SK-N-SH treated with all-trans-retinoic acid at 6 μM for 48 hours (cell line): ENCODE data around the gene TMEM214.

ENCODE experiments used
- ATAC-seq: fragments of 200-7000 bp; cut with Tn5 transposase; 3 replicates; pipeline ENCODE4 v1.9.1; 2020; ENCODE audit warnings: mild to moderate bottlenecking, moderate library complexity
- ARNTL ChIP-seq: fragments of 450-650 bp; formaldehyde crosslinking; IDR thresholded peaks from 2 replicates; pipeline ENCODE4 v1.5.0; 2020; ENCODE audit warnings: low read depth, mild to moderate bottlenecking, moderate library complexity, borderline replicate concordance
- BACH2 ChIP-seq: fragments of 250-450 bp; sonication (Bioruptor Pico); IDR thresholded peaks from 2 replicates; pipeline ENCODE4 v1.9.0; 2021; ENCODE audit warnings: mild to moderate bottlenecking, borderline replicate concordance
- CSDC2 ChIP-seq: fragments of 250-450 bp; sonication (Bioruptor Pico); IDR thresholded peaks from 2 replicates; pipeline ENCODE4 v1.5.0; 2020; ENCODE audit warnings: mild to moderate bottlenecking, moderate library complexity
- GLIS3 ChIP-seq: fragments of 250-450 bp; sonication (Bioruptor Pico); IDR thresholded peaks from 2 replicates; pipeline ENCODE4 v1.5.0; 2020; ENCODE audit warnings: mild to moderate bottlenecking, moderate library complexity
- ISL1 ChIP-seq: fragments of 250-450 bp; sonication (Bioruptor Pico); IDR thresholded peaks from 2 replicates; pipeline ENCODE4 v2.1.2; 2022; ENCODE audit warnings: mild to moderate bottlenecking, moderate library complexity
- OSR1 ChIP-seq: fragments of 250-450 bp; sonication (Bioruptor Pico); IDR thresholded peaks from 2 replicates; pipeline ENCODE4 v1.8.0; 2022; ENCODE audit warnings: moderate library complexity, mild to moderate bottlenecking, inconsistent platforms
- POU6F1 ChIP-seq: fragments of 250-450 bp; sonication (Bioruptor Pico); IDR thresholded peaks from 2 replicates; pipeline ENCODE4 v1.8.0; 2021; ENCODE audit warnings: low read depth, mild to moderate bottlenecking, moderate library complexity, borderline replicate concordance
- PPARA ChIP-seq: fragments of 250-450 bp; sonication (Bioruptor Pico); IDR thresholded peaks from 2 replicates; pipeline ENCODE4 v1.5.0; 2020; ENCODE audit warnings: mild to moderate bottlenecking, borderline replicate concordance
- RARB ChIP-seq: fragments of 250-450 bp; sonication (Bioruptor Pico); IDR thresholded peaks from 2 replicates; pipeline ENCODE4 v1.8.0; 2021; ENCODE audit warnings: mild to moderate bottlenecking, moderate library complexity
- SNAI2 ChIP-seq: fragments of 250-450 bp; sonication (Bioruptor Pico); IDR thresholded peaks from 2 replicates; pipeline ENCODE4 v1.5.0; 2020; ENCODE audit warnings: mild to moderate bottlenecking, moderate library complexity
- TOX ChIP-seq: fragments of 250-450 bp; sonication (Bioruptor Pico); IDR thresholded peaks from 2 replicates; pipeline ENCODE4 v1.8.0; 2021; ENCODE audit warnings: mild to moderate bottlenecking, moderate library complexity, borderline replicate concordance
- TSHZ2 ChIP-seq: fragments of 250-450 bp; sonication (Bioruptor Pico); IDR thresholded peaks from 2 replicates; pipeline ENCODE4 v1.5.0; 2020; ENCODE audit warnings: mild to moderate bottlenecking, moderate library complexity
- ZC3H10 ChIP-seq: fragments of 250-450 bp; sonication (Bioruptor Pico); IDR thresholded peaks from 2 replicates; pipeline ENCODE4 v1.5.1; 2021; ENCODE audit warnings: mild to moderate bottlenecking, moderate library complexity
- ZNF70 ChIP-seq: fragments of 450-650 bp; formaldehyde crosslinking; IDR thresholded peaks from 2 replicates; pipeline ENCODE4 v1.5.0; 2020; ENCODE audit warnings: mild to moderate bottlenecking, moderate library complexity
- ZNF8 ChIP-seq: fragments of 450-650 bp; formaldehyde crosslinking; IDR thresholded peaks from 2 replicates; pipeline ENCODE4 v1.5.0; 2020; ENCODE audit warnings: mild to moderate bottlenecking, moderate library complexity
- TF ChIP-seq, protein P1 (sequence below): fragments of 250-450 bp; sonication (Bioruptor Pico); IDR thresholded peaks from 2 replicates; pipeline ENCODE4 v1.5.1; 2021; ENCODE audit warnings: mild to moderate bottlenecking, moderate library complexity
- TF ChIP-seq, protein P2 (sequence below): fragments of 250-450 bp; sonication (Bioruptor Pico); IDR thresholded peaks from 2 replicates; pipeline ENCODE4 v1.8.0; 2020; ENCODE audit warnings: mild to moderate bottlenecking, moderate library complexity, borderline replicate concordance
- TF ChIP-seq, protein P3 (sequence below): fragments of 250-450 bp; sonication (Bioruptor Pico); IDR thresholded peaks from 2 replicates; pipeline ENCODE4 v1.5.1; 2020; ENCODE audit warnings: low read depth, mild to moderate bottlenecking, moderate library complexity

TMEM214 gene

GRCh38 chr2:27025861-27026851 lies 6.6 kb upstream of the TMEM214 start:
- TF ChIP-seq RARB (CRISPR knock-in tag), result no peak
- TF ChIP-seq BACH2 (CRISPR knock-in tag), result no peak
- no peak for TF ChIP-seq ZNF70 (CRISPR knock-in tag)
- no peak for TF ChIP-seq OSR1 (CRISPR knock-in tag)
- no peak for TF ChIP-seq ZC3H10 (CRISPR knock-in tag)
- no peak for TF ChIP-seq TSHZ2 (CRISPR knock-in tag)
- TF ChIP-seq, protein P1, sequence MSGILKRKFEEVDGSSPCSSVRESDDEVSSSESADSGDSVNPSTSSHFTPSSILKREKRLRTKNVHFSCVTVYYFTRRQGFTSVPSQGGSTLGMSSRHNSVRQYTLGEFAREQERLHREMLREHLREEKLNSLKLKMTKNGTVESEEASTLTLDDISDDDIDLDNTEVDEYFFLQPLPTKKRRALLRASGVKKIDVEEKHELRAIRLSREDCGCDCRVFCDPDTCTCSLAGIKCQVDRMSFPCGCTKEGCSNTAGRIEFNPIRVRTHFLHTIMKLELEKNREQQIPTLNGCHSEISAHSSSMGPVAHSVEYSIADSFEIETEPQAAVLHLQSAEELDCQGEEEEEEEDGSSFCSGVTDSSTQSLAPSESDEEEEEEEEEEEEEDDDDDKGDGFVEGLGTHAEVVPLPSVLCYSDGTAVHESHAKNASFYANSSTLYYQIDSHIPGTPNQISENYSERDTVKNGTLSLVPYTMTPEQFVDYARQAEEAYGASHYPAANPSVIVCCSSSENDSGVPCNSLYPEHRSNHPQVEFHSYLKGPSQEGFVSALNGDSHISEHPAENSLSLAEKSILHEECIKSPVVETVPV (CRISPR knock-in tag), result no peak
- no peak for TF ChIP-seq ISL1 (CRISPR knock-in tag)

DNA sequence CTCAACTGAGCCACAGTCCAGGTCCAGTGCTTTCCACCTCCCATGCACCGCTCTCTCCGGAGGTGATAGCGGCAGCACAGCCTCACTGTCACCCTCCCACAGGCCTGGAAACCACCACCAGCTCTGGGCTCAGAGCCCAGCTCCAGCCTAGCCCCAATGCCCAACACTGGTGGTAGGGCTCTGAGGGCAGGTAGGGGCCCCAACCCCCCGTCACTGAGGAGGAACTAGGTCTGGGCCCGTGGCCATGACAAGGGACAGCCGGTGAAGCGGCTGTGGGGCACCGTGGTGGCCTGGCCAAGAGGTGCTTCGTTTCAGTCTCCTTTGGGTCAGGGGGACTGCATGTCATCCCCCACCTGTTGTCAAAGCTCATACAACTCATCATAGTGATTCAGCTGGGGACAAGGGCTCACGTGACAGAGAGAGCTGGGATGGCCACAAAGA lies 5.5 kb upstream of the TMEM214 start:
- no peak for ATAC-seq
- TF ChIP-seq, protein P2, sequence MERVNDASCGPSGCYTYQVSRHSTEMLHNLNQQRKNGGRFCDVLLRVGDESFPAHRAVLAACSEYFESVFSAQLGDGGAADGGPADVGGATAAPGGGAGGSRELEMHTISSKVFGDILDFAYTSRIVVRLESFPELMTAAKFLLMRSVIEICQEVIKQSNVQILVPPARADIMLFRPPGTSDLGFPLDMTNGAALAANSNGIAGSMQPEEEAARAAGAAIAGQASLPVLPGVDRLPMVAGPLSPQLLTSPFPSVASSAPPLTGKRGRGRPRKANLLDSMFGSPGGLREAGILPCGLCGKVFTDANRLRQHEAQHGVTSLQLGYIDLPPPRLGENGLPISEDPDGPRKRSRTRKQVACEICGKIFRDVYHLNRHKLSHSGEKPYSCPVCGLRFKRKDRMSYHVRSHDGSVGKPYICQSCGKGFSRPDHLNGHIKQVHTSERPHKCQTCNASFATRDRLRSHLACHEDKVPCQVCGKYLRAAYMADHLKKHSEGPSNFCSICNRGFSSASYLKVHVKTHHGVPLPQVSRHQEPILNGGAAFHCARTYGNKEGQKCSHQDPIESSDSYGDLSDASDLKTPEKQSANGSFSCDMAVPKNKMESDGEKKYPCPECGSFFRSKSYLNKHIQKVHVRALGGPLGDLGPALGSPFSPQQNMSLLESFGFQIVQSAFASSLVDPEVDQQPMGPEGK (CRISPR knock-in tag), result no peak

More at GRCh38 chr2:27025861-27026851, 6.6 kb upstream of the TMEM214 start:
- no peak for ATAC-seq

DNA sequence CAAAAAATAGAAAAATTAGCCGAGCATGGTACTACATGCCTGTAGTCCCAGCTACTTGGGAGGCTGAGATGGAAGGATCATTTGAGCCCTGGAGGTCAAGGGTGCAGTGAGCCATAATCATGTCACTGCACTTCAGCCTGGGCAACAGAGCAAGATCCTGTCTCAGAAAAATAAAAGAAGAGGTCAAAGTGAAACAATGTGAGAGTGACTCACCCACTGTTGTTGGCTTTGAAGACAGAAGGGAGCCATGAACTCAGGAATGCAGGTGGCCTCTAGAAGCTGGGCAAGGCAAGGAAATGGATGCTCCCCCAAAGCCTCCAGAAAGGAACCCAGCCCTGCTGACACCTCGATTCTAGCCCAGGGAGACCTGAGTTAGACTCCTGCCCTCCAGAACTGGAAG lies 3.7 kb upstream of the TMEM214 start:
- TF ChIP-seq SNAI2 (CRISPR knock-in tag), result no peak
- TF ChIP-seq ZNF8 (CRISPR knock-in tag), result no peak
- TF ChIP-seq, all 23 proteins: peak for 0
- no peak for ATAC-seq

DNA sequence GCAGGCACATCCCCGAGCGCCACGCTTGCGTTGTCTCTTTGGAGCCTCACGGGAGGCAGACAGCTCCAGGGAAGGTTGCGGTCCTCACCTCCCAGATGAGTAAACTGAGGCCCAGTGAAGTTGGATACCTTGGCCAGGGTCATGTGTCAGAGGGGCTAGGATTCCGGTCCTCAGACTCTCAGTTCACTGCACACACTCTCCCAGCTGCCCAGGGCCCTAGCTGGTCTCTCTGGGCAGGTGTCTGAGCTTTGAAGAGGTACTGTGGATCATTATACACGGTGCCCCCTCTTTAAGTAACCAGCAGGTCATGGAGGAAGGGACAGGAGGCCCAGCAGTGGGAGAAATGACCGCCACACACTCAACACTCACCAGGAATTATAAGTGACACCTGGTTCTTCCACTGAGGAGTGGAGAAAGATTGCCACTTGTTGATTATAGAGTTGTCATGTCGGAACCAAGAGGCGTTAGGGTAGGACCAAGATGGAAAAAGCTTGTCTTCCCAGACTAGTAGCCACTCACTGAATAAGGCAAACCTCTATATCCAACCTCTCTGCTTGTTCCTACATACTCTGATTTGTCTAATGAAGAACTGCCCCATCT lies 588 bp downstream of the TMEM214 start:
- ATAC-seq, result peak; percentile 15
- TF ChIP-seq ZNF8 (CRISPR knock-in tag) (no peak), PPARA (CRISPR knock-in tag) (no peak), ISL1 (CRISPR knock-in tag) (no peak), SNAI2 (CRISPR knock-in tag) (no peak)

DNA sequence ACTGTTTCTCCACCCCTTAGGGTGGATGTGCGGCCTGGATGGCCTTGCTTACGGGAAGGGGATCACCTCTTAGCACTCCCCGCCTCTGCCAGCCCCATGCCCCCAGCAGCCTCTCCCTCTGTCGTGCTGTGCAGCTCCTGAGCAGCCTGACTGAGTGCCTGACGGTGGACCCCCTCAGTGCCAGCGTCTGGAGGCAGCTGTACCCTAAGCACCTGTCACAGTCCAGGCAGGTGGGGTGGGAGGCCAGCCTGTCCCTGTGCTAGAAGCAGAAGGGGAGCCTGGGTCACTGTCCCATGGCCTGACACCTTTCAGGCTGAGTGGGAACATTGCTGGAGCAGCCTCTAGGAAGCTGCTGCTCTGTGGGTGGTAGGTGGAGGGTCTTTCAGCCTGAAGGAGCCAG lies 5.2 kb downstream of the TMEM214 start:
- no peak for TF ChIP-seq CSDC2 (CRISPR knock-in tag)

DNA sequence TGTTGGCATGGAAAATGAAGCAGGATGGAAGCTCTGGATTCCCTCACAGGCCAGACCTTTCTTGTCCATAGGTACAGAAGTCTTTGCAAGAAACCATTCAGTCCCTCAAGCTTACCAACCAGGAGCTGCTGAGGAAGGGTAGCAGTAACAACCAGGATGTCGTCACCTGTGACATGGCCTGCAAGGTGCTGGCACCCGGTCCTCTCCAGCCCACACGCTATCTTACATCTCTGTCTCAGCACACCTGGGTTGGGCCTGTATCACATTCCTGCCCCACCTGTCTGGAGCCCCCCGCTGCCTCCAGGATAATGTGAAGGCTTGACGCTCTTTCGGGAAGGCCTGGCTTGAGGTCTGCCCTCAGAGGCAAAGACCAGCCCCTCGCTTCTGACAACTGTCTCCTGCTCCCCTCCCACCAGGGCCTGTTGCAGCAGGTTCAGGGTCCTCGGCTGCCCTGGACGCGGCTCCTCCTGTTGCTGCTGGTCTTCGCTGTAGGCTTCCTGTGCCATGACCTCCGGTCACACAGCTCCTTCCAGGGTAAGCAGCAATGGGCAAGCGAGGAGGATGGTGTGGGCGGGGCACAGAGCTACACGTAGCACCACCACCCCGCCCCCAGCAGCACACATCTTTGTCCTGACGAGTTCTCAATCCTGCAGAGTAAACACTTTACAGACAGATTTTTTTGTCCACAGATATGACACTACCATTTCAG lies 6.0 kb downstream of the TMEM214 start:
- no peak for ATAC-seq
- TF ChIP-seq RARB (CRISPR knock-in tag), result no peak
- no peak for TF ChIP-seq ZNF70 (CRISPR knock-in tag)
- TF ChIP-seq SNAI2 (CRISPR knock-in tag), result no peak
- TF ChIP-seq, protein P3, sequence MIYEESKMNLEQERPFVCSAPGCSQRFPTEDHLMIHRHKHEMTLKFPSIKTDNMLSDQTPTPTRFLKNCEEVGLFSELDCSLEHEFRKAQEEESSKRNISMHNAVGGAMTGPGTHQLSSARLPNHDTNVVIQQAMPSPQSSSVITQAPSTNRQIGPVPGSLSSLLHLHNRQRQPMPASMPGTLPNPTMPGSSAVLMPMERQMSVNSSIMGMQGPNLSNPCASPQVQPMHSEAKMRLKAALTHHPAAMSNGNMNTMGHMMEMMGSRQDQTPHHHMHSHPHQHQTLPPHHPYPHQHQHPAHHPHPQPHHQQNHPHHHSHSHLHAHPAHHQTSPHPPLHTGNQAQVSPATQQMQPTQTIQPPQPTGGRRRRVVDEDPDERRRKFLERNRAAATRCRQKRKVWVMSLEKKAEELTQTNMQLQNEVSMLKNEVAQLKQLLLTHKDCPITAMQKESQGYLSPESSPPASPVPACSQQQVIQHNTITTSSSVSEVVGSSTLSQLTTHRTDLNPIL (CRISPR knock-in tag), result no peak
- no peak for TF ChIP-seq PPARA (CRISPR knock-in tag)
- no peak for TF ChIP-seq ISL1 (CRISPR knock-in tag)
- TF ChIP-seq ARNTL (CRISPR knock-in tag), result no peak
- TF ChIP-seq BACH2 (CRISPR knock-in tag), result no peak
- TF ChIP-seq, protein P1 (CRISPR knock-in tag), result no peak
- no peak for TF ChIP-seq GLIS3 (CRISPR knock-in tag)
- no peak for TF ChIP-seq TOX (CRISPR knock-in tag)
- TF ChIP-seq OSR1 (CRISPR knock-in tag), result no peak
- TF ChIP-seq POU6F1 (CRISPR knock-in tag), result no peak
- TF ChIP-seq CSDC2 (CRISPR knock-in tag), result no peak

More for the DNA sequence above, 5.2 kb downstream of the TMEM214 start:
- ATAC-seq, result no peak
